ENCODE results near the gene TRIP10. TPM values are rescaled to one million over a fixed set of nuclear protein-coding genes. Genes with fewer than 3 reads are reported as not detected.

The TRIP10 gene
- total and polyA plus RNA-seq, 2 of the 4 experiments (the other 2 are of a cell fraction), result 39.1 to 47.0 TPM

DNA sequence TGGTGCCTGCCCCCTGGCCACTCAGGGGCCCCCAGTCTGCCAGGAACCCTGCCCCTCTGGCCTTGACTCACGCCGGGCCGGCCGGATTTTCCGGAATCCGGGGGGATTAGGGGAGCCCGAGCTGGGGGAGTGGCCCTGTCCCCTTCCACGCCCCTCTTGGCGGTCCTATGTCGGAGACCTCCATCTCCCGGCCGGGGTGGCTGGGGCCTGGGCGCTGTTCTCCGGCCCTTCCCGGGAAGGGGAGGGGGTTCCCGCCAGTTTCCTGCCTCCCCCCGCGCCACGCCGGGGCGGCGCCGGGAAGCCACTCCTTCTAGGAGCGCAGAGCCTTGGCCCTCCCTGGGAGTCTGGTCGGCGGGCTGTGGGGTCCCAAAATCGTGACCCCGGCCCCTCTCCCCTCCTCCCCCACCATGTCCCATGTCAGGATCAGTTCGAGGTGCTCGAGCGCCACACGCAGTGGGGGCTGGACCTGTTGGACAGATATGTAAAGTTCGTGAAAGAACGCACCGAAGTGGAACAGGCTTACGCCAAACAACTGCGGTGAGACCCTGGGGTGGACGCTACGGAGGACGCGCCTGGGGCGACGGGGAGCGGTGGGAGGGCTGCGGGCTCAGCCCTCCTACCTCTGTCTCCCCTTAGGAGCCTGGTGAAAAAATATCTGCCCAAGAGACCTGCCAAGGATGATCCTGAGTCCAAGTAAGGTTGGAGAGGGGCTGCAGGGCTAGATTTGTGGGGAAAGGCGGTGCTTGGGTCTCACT, 1.3 kb downstream of the TRIP10 start:
- Histone ChIP-seq H4K20me1 (ENCODE audit: insufficient read depth, low read length) (0 out of 2 replicates have a peak, but pooled peaks cover 4% of the 10 kb centered on the region), H3K27me3 (ENCODE audit: control insufficient read depth, insufficient read depth, low read length) (no peaks in the 10 kb centered on the region), H4K8ac (ENCODE audit: low read depth in 2 of 2, low read length in 2 of 2) (peak overlapping the region in 1 of 2 experiments; percentile 71; a peak in 1 of 4 replicates), H3K4me2 (ENCODE audit: low read depth, low read length) (peak overlapping the region; percentile 89), H2BK15ac (ENCODE audit: low read depth, low read length) (0 out of 3 replicates have a peak overlapping the region, but pooled peaks have one; percentile 10), H2BK120ac (ENCODE audit: low read depth, low read length) (no peak overlapping the region), H2AK5ac (ENCODE audit: low read depth, low read length) (peak overlapping the region; percentile 82), H3K4me1 (ENCODE audit: control insufficient read depth, insufficient read depth, low read length) (peaks cover 39% of the 10 kb centered on the region), H4K5ac (ENCODE audit: low read depth, low read length) (peak overlapping the region; percentile 32; the same call in 1 of the 2 replicates), H3K9ac (ENCODE audit: low read depth, low read length) (peak overlapping the region; percentile 82), H3K9me3 (ENCODE audit: control insufficient read depth, insufficient read depth, low read length) (no peaks in the 10 kb centered on the region), H3K56ac (ENCODE audit: extremely low read depth, insufficient read depth, low read length) (peak overlapping the region; percentile 69), H3K18ac (ENCODE audit: low read depth, low read length) (peak overlapping the region; percentile 48), H3K14ac (replicated peaks; ENCODE audit: low read depth, low read length) (peak overlapping the region; percentile 73), H3K23ac (ENCODE audit: low read depth, low read length) (peak overlapping the region; percentile 69; the same call in 1 of the 2 replicates), H3K9me1 (ENCODE audit: insufficient read depth, low read length) (peaks cover 7% of the 10 kb centered on the region; the same call in 1 of the 2 replicates), H2BK5ac (ENCODE audit: low read depth, low read length, poor library complexity, severe bottlenecking) (peak overlapping the region; percentile 71), H3K79me1 (ENCODE audit: low read depth in 1 of 2, low read length in 2 of 2) (peaks cover 9 to 61% of the 10 kb centered on the region in 2 experiments), H2BK20ac (ENCODE audit: low read depth, low read length) (no peak overlapping the region), H2AFZ (replicated peaks; ENCODE audit: low read length, poor library complexity) (peak overlapping the region; percentile 90), H3K27ac (ENCODE audit: insufficient read depth, low read length) (peak overlapping the region; percentile 87), H3K36me3 (ENCODE audit: control insufficient read depth, insufficient read depth, low read length) (peaks cover 19% of the 10 kb centered on the region), H3K4me3 (ENCODE audit: insufficient read depth, low read depth, low read length) (peak overlapping the region; percentile 93), H4K91ac (ENCODE audit: insufficient read depth, low read depth, low read length) (peak overlapping the region; percentile 52), H3K4ac (ENCODE audit: low read depth, low read length) (peak overlapping the region; percentile 84), H2AK9ac (replicated peaks; ENCODE audit: low read depth, low read length, poor library complexity) (peak overlapping the region; percentile 99)
- DNase-seq, result peak; percentile 19
- in situ Hi-C loops (cut with MboI; ENCODE audit: low sequenced_read_pairs) (no loop called here), dilution Hi-C loops (cut with HindIII; ENCODE audit: low sequenced_read_pairs, unreplicated experiment) (no loop called here), intact Hi-C loops (cut with micrococcal nuclease) (no loop called here)
- TF ChIP-seq MAZ (IDR thresholded peaks at IDR 0.05; ENCODE audit: borderline replicate concordance, low read depth, low read length) (peak; percentile 44; the same call in 1 of the 2 replicates), USF2 (IDR thresholded peaks at IDR 0.05; ENCODE audit: low read depth, low read length) (no peak), RAD21 (IDR thresholded peaks at IDR 0.05; ENCODE audit: low read length) (no peak), CTCF (conservative IDR thresholded peaks at IDR 0.05; ENCODE audit: low read depth, low read length) (no peak), MAFK (IDR thresholded peaks at IDR 0.05; ENCODE audit: low read depth, low read length) (no peak), POLR2A (IDR thresholded peaks at IDR 0.05; ENCODE audit: low read depth, low read length) (no peak), BHLHE40 (IDR thresholded peaks at IDR 0.05; ENCODE audit: low read depth, low read length) (no peak), MXI1 (IDR thresholded peaks at IDR 0.05; ENCODE audit: borderline replicate concordance, low read depth, low read length) (0 out of 2 replicates have a peak, but pooled peaks have one; percentile 8), FOS (IDR thresholded peaks at IDR 0.05; ENCODE audit: low read depth, low read length) (no peak), SMC3 (IDR thresholded peaks at IDR 0.05; ENCODE audit: low read depth, low read length) (no peak), RFX5 (IDR thresholded peaks at IDR 0.05; ENCODE audit: low read depth, low read length) (no peak)
- TF ChIP-seq, protein P1, sequence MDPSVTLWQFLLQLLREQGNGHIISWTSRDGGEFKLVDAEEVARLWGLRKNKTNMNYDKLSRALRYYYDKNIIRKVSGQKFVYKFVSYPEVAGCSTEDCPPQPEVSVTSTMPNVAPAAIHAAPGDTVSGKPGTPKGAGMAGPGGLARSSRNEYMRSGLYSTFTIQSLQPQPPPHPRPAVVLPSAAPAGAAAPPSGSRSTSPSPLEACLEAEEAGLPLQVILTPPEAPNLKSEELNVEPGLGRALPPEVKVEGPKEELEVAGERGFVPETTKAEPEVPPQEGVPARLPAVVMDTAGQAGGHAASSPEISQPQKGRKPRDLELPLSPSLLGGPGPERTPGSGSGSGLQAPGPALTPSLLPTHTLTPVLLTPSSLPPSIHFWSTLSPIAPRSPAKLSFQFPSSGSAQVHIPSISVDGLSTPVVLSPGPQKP (IDR thresholded peaks at IDR 0.05; ENCODE audit: borderline replicate concordance, low read depth, low read length), result no peak
- ATAC-seq (ENCODE audit: low read depth), result no peak
- CTCF ChIA-PET, result no interaction called here
- BruUV-seq (replicated peaks), result no TSS peak
- 0% methylated on average over 2 of the region's 46 CpGs; no CpG with 5 or more reads in 1 of the 2 experiments for whole genome bisulfite sequencing, 2 experiments (ENCODE audit: extremely low coverage in 2 of 2, insufficient read length in 1 of 2)
- POLR2A ChIA-PET (ENCODE audit: unreplicated experiment), result no interaction called here
